ENCODE measurements around the gene VPS72. TPM values are rescaled to one million over a fixed set of nuclear protein-coding genes. Genes with fewer than 3 reads are reported as not detected.

VPS72 gene
- total RNA-seq, 1 experiment from 2014 or later: 103 TPM

DNA sequence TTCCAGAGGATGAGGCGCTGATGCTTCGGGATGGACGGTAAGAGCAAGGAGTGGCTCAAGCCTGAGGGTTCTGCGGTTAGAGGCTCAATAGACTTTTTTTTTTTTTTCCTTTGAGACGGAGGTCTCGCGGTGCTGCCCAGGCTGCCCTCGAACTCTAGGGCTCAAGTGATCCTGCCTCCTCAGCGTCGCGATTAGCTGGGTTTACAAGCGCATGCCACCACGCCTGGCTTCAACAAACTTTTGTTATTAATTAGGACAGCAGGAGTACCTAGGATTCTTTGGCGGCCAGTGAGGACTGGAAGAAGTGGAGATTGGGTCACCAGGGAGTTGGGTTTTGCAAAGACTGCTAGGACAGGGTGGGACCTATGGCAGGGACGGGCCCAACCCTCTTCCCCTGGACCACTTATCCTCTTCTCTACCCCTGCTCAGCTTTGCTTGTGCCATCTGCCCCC is 23.5 kb downstream of the VPS72 start:
- TF ChIP-seq, protein P1, sequence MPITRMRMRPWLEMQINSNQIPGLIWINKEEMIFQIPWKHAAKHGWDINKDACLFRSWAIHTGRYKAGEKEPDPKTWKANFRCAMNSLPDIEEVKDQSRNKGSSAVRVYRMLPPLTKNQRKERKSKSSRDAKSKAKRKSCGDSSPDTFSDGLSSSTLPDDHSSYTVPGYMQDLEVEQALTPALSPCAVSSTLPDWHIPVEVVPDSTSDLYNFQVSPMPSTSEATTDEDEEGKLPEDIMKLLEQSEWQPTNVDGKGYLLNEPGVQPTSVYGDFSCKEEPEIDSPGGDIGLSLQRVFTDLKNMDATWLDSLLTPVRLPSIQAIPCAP (CRISPR knock-in tag; IDR thresholded peaks at IDR 0.05): no peak
- no peaks in the 10 kb centered on the region; the same call in 1 of the 2 replicates for H3K27me3 Mint-ChIP-seq (ENCODE audit: low read depth)
- peaks cover 24% of the 10 kb centered on the region for H3K36me3 Mint-ChIP-seq
- POLR2A ChIA-PET: interaction anchor here (0.5 to 0.7 kb wide), 2 partner anchors 23 to 103 kb away, joined by 5 read pairs; partner anchors contain the start of gene VPS72
- H3K4me3 Mint-ChIP-seq: peak overlapping the region; percentile 99
- peaks cover 15% of the 10 kb centered on the region for H3K4me1 Mint-ChIP-seq
- DNase-seq (ENCODE audit: low spot score) (no peak), ATAC-seq (peak; percentile 2)
- peak overlapping the region; percentile 99 for H3K27ac Mint-ChIP-seq
- H3K9me3 Mint-ChIP-seq: no peaks in the 10 kb centered on the region
- CTCF ChIA-PET: interaction anchor here (1.6 to 4.1 kb wide), 2 partner anchors 9 to 66 kb away, joined by 7 to 39 read pairs; partner anchors contain the start of gene TMOD4

DNA sequence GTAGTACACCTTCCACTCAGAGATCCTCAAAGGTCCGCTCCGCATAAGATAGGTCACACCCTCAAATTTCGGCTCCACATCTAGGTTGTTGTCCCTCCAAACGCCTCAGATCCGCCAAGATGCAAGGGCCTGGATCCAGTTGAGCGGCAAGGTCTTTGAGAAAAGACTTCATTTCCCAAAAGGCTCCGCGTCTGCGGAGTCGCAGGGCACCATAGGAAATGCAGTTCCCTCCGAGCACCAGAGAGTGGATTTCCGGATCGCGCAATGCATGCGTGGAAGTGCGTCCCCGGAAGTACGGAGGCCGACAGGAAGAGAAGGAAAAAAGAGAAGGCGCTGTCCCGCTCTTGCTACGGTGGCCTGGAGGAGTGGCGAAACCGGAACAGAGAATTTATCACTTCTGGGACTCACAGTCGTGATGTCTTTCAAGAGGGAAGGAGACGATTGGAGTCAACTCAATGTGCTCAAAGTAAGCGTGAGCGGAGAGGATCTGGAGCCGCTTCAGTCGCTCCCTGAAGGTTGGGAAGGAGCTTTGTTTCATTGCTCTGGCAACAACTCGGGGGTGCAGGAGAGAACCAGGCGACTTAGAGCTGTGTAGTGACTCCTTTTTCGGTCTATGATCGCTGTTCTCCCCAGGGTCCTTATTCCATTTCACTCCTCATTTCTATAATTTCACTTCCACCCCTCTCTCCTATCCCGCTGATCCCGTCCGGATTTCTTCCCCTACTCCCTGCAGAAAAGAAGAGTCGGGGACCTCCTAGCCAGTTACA is 24.1 kb downstream of the VPS72 start, which contains the start of the genes LYSMD1 and SCNM1:
TSS of gene LYSMD1 (minus strand) at position 165 of the 767 bp plus-strand sequence. CDS start 644 bp downstream, outside the sequence.
TSS of gene SCNM1 (plus strand) at position 407 of the 767 bp plus-strand sequence. CDS start at position 416, 9 bp downstream.
- Mint-ChIP-seq H3K4me3 (peak within 1 kb of the TSS; percentile 99), H3K36me3 (peaks cover 28% of the 10 kb centered on the region), H3K27me3 (ENCODE audit: low read depth) (no peaks in the 10 kb centered on the region; the same call in 1 of the 2 replicates), H3K27ac (peak within 1 kb of the TSS; percentile 99), H3K9me3 (no peaks in the 10 kb centered on the region), H3K4me1 (peaks cover 15% of the 10 kb centered on the region)
- DNase-seq (ENCODE audit: low spot score) (peak; percentile 92), ATAC-seq (peak; percentile 90)
- ChIA-PET POLR2A (interaction anchor here (0.5 to 1.3 kb wide), 7 partner anchors 21 to 106 kb away, joined by 3 to 5 read pairs (median 3); partner anchors contain the start of genes MLLT11 and VPS72), CTCF (interaction anchor here (0.8 to 4.1 kb wide), 11 partner anchors 9 to 628 kb away, joined by 3 to 39 read pairs (median 5); partner anchors contain the start of genes C1orf56, CDC42SE1, GABPB2 and MLLT11)
- no peak for TF ChIP-seq SMAD4 (CRISPR knock-in tag; IDR thresholded peaks at IDR 0.05)
- TF ChIP-seq ZNF396 (CRISPR knock-in tag; IDR thresholded peaks at IDR 0.05; ENCODE audit: borderline replicate concordance): no peak
- no peak for TF ChIP-seq NR3C1 (CRISPR knock-in tag; conservative IDR thresholded peaks at IDR 0.05; ENCODE audit: low read depth)
- no peak for TF ChIP-seq TCF7 (CRISPR knock-in tag; IDR thresholded peaks at IDR 0.05; ENCODE audit: low read depth)
- no peak for TF ChIP-seq PRRX2 (CRISPR knock-in tag; IDR thresholded peaks at IDR 0.05)
- no peak for TF ChIP-seq HMGA2 (CRISPR knock-in tag; IDR thresholded peaks at IDR 0.05)
- no peak for TF ChIP-seq ZNF138 (CRISPR knock-in tag; conservative IDR thresholded peaks at IDR 0.05)
- TF ChIP-seq, protein P2, sequence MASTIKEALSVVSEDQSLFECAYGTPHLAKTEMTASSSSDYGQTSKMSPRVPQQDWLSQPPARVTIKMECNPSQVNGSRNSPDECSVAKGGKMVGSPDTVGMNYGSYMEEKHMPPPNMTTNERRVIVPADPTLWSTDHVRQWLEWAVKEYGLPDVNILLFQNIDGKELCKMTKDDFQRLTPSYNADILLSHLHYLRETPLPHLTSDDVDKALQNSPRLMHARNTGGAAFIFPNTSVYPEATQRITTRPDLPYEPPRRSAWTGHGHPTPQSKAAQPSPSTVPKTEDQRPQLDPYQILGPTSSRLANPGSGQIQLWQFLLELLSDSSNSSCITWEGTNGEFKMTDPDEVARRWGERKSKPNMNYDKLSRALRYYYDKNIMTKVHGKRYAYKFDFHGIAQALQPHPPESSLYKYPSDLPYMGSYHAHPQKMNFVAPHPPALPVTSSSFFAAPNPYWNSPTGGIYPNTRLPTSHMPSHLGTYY (CRISPR knock-in tag; IDR thresholded peaks at IDR 0.05): no peak
- TF ChIP-seq, protein P1 (CRISPR knock-in tag; IDR thresholded peaks at IDR 0.05): no peak
- TF ChIP-seq, protein P3, sequence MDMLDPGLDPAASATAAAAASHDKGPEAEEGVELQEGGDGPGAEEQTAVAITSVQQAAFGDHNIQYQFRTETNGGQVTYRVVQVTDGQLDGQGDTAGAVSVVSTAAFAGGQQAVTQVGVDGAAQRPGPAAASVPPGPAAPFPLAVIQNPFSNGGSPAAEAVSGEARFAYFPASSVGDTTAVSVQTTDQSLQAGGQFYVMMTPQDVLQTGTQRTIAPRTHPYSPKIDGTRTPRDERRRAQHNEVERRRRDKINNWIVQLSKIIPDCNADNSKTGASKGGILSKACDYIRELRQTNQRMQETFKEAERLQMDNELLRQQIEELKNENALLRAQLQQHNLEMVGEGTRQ (CRISPR knock-in tag; IDR thresholded peaks at IDR 0.05): no peak
- TF ChIP-seq NFYB (CRISPR knock-in tag; conservative IDR thresholded peaks at IDR 0.05; ENCODE audit: low read depth): no peak
- TF ChIP-seq RELA (CRISPR knock-in tag; IDR thresholded peaks at IDR 0.05; ENCODE audit: borderline replicate concordance): no peak
- TF ChIP-seq, protein P4, sequence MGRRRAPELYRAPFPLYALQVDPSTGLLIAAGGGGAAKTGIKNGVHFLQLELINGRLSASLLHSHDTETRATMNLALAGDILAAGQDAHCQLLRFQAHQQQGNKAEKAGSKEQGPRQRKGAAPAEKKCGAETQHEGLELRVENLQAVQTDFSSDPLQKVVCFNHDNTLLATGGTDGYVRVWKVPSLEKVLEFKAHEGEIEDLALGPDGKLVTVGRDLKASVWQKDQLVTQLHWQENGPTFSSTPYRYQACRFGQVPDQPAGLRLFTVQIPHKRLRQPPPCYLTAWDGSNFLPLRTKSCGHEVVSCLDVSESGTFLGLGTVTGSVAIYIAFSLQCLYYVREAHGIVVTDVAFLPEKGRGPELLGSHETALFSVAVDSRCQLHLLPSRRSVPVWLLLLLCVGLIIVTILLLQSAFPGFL (CRISPR knock-in tag; IDR thresholded peaks at IDR 0.05; ENCODE audit: borderline replicate concordance): no peak
- TF ChIP-seq, protein P5, sequence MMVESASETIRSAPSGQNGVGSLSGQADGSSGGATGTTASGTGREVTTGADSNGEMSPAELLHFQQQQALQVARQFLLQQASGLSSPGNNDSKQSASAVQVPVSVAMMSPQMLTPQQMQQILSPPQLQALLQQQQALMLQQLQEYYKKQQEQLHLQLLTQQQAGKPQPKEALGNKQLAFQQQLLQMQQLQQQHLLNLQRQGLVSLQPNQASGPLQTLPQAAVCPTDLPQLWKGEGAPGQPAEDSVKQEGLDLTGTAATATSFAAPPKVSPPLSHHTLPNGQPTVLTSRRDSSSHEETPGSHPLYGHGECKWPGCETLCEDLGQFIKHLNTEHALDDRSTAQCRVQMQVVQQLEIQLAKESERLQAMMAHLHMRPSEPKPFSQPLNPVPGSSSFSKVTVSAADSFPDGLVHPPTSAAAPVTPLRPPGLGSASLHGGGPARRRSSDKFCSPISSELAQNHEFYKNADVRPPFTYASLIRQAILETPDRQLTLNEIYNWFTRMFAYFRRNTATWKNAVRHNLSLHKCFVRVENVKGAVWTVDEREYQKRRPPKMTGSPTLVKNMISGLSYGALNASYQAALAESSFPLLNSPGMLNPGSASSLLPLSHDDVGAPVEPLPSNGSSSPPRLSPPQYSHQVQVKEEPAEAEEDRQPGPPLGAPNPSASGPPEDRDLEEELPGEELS (CRISPR knock-in tag; IDR thresholded peaks at IDR 0.05): no peak; the same call in 1 of the 2 replicates
- TF ChIP-seq, protein P6, sequence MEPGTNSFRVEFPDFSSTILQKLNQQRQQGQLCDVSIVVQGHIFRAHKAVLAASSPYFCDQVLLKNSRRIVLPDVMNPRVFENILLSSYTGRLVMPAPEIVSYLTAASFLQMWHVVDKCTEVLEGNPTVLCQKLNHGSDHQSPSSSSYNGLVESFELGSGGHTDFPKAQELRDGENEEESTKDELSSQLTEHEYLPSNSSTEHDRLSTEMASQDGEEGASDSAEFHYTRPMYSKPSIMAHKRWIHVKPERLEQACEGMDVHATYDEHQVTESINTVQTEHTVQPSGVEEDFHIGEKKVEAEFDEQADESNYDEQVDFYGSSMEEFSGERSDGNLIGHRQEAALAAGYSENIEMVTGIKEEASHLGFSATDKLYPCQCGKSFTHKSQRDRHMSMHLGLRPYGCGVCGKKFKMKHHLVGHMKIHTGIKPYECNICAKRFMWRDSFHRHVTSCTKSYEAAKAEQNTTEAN (CRISPR knock-in tag; IDR thresholded peaks at IDR 0.05): no peak
- no peak for TF ChIP-seq IRF2 (CRISPR knock-in tag; IDR thresholded peaks at IDR 0.05; ENCODE audit: borderline replicate concordance, low read depth)
- TF ChIP-seq NFATC4 (CRISPR knock-in tag; IDR thresholded peaks at IDR 0.05): no peak
- TF ChIP-seq, protein P7, sequence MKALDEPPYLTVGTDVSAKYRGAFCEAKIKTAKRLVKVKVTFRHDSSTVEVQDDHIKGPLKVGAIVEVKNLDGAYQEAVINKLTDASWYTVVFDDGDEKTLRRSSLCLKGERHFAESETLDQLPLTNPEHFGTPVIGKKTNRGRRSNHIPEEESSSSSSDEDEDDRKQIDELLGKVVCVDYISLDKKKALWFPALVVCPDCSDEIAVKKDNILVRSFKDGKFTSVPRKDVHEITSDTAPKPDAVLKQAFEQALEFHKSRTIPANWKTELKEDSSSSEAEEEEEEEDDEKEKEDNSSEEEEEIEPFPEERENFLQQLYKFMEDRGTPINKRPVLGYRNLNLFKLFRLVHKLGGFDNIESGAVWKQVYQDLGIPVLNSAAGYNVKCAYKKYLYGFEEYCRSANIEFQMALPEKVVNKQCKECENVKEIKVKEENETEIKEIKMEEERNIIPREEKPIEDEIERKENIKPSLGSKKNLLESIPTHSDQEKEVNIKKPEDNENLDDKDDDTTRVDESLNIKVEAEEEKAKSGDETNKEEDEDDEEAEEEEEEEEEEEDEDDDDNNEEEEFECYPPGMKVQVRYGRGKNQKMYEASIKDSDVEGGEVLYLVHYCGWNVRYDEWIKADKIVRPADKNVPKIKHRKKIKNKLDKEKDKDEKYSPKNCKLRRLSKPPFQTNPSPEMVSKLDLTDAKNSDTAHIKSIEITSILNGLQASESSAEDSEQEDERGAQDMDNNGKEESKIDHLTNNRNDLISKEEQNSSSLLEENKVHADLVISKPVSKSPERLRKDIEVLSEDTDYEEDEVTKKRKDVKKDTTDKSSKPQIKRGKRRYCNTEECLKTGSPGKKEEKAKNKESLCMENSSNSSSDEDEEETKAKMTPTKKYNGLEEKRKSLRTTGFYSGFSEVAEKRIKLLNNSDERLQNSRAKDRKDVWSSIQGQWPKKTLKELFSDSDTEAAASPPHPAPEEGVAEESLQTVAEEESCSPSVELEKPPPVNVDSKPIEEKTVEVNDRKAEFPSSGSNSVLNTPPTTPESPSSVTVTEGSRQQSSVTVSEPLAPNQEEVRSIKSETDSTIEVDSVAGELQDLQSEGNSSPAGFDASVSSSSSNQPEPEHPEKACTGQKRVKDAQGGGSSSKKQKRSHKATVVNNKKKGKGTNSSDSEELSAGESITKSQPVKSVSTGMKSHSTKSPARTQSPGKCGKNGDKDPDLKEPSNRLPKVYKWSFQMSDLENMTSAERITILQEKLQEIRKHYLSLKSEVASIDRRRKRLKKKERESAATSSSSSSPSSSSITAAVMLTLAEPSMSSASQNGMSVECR (CRISPR knock-in tag; IDR thresholded peaks at IDR 0.05; ENCODE audit: borderline replicate concordance): peak; percentile 68; the same call in 1 of the 2 replicates
- TF ChIP-seq, protein P8, sequence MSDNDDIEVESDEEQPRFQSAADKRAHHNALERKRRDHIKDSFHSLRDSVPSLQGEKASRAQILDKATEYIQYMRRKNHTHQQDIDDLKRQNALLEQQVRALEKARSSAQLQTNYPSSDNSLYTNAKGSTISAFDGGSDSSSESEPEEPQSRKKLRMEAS (CRISPR knock-in tag; IDR thresholded peaks at IDR 0.05): peak; percentile 78
